ENCODE measurements around the gene RNF123.
A peak's percentile ranks its signal among the peaks of the same experiment; 100 is the strongest.

RNF123 gene

GRCh38 chr3:49689046-49689907, at the start of gene RNF123, which contains the start of gene MST1:
Gene RNF123, plus strand, starts transcription at chr3:49689557. Its CDS starts 1,609 bp downstream, at chr3:49691166.
Gene MST1, minus strand, starts transcription at chr3:49689474. Its CDS starts 783 bp downstream, at chr3:49688691.
- DNase-seq (ENCODE audit: low spot score): peak; percentile 81

- no peak for DNase-seq (ENCODE audit: low spot score)
Observed at GRCh38 chr3:49641292-49641691, 48.1 kb upstream of the RNF123 start.

GRCh38 chr3:49641921-49642707, 47.2 kb upstream of the RNF123 start:
- no peak for DNase-seq (ENCODE audit: low spot score)

- no peak for DNase-seq (ENCODE audit: low spot score)
Observed at GRCh38 chr3:49642708-49643145, 46.6 kb upstream of the RNF123 start.

- DNase-seq (ENCODE audit: low spot score): no peak
Observed at GRCh38 chr3:49644684-49645083, 44.7 kb upstream of the RNF123 start.

GRCh38 chr3:49646236-49646635, 43.1 kb upstream of the RNF123 start:
- DNase-seq (ENCODE audit: low spot score): no peak

- DNase-seq (ENCODE audit: low spot score): no peak
Observed at GRCh38 chr3:49647741-49648140, 41.6 kb upstream of the RNF123 start.

- DNase-seq (ENCODE audit: low spot score): no peak
Observed at GRCh38 chr3:49648354-49649019, 40.9 kb upstream of the RNF123 start.

GRCh38 chr3:49649576-49649975, 39.8 kb upstream of the RNF123 start:
- no peak for DNase-seq (ENCODE audit: low spot score)

- DNase-seq (ENCODE audit: low spot score): no peak
Observed at GRCh38 chr3:49650177-49650576, 39.2 kb upstream of the RNF123 start.

- no peak for DNase-seq (ENCODE audit: low spot score)
Observed at GRCh38 chr3:49650637-49651036, 38.7 kb upstream of the RNF123 start.

GRCh38 chr3:49652218-49652902, 37.0 kb upstream of the RNF123 start:
- no peak for DNase-seq (ENCODE audit: low spot score)

GRCh38 chr3:49652903-49653415, 36.4 kb upstream of the RNF123 start:
- DNase-seq (ENCODE audit: low spot score): no peak

GRCh38 chr3:49653621-49654020, 35.7 kb upstream of the RNF123 start:
- DNase-seq (ENCODE audit: low spot score): no peak

- no peak for DNase-seq (ENCODE audit: low spot score)
Observed at GRCh38 chr3:49654176-49654825, 35.1 kb upstream of the RNF123 start.

- DNase-seq (ENCODE audit: low spot score): no peak
Observed at GRCh38 chr3:49654955-49655556, 34.3 kb upstream of the RNF123 start.

GRCh38 chr3:49655731-49656285, 33.5 kb upstream of the RNF123 start:
- DNase-seq (ENCODE audit: low spot score): no peak

GRCh38 chr3:49656541-49657112, 32.7 kb upstream of the RNF123 start:
- DNase-seq (ENCODE audit: low spot score): no peak

GRCh38 chr3:49657208-49657915, 32.0 kb upstream of the RNF123 start:
- no peak for DNase-seq (ENCODE audit: low spot score)
